ENCODE measurements around the gene RMND5B.
"Not testable (repeated sequence)": the region's sequence is repeated elsewhere in the genome, so short reads cannot be mapped to it uniquely, and the experiment has no call there.

The RMND5B gene, protein sequence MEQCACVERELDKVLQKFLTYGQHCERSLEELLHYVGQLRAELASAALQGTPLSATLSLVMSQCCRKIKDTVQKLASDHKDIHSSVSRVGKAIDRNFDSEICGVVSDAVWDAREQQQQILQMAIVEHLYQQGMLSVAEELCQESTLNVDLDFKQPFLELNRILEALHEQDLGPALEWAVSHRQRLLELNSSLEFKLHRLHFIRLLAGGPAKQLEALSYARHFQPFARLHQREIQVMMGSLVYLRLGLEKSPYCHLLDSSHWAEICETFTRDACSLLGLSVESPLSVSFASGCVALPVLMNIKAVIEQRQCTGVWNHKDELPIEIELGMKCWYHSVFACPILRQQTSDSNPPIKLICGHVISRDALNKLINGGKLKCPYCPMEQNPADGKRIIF

DNA sequence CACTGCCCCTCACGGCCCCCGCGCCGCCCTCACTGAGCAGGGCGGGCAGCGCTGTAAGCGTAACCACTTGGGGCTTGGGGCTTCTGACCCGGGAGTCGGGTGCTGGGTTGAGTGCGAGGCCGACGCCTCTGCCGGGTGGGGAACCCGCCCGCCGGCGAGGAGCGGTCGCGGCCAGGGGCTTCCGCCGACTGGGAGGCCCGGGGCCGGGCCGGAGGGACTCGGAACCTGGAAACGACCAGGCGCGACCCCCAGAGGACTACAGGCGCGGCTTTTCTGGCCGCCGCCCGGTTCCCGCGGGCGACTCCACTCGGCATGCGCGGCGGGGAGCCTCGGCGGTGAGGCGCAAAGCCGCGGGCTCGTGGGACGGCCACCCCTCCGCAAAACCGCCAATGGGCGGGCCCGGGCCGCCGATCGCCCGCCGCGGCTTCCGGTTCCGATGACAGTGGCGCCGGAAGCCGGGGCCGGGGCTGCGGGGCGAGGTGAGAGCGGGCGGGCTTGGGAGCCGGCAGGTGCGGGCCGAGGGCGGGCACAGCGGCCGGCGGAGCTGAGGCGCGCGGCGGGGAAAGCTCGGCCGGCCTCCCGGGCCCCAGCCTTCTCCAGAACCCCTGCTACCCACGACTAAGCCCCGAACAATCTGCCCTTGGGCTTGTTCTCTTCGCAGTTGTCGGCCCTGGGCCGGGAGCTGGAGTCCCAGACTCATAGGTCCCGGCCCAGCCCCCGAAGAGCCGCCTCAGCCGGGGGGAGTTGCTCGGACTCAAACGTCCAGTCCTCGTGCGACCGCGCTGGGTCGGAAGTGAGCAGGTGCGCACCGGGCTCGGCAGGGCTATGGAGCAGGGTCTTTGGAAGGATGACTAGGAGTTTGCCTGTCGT lies at the start of gene RMND5B:
RMND5B (plus strand) TSS at position 439 of the 870 bp plus-strand sequence. CDS start 7,106 bp downstream, outside the sequence.
- peak; percentile 75 for DNase-seq (ENCODE audit: low read depth, low spot score)
- TF ChIP-seq CTCF (IDR thresholded peaks at IDR 0.05; ENCODE audit: low read depth, low read length), result no peak
- in situ Hi-C loops (cut with HindIII; ENCODE audit: low sequenced_read_pairs), result no loop called here
- H3K4me3 ChIP-seq (ENCODE audit: low read depth, low read length), result peak within 1 kb of the TSS; percentile 81

DNA sequence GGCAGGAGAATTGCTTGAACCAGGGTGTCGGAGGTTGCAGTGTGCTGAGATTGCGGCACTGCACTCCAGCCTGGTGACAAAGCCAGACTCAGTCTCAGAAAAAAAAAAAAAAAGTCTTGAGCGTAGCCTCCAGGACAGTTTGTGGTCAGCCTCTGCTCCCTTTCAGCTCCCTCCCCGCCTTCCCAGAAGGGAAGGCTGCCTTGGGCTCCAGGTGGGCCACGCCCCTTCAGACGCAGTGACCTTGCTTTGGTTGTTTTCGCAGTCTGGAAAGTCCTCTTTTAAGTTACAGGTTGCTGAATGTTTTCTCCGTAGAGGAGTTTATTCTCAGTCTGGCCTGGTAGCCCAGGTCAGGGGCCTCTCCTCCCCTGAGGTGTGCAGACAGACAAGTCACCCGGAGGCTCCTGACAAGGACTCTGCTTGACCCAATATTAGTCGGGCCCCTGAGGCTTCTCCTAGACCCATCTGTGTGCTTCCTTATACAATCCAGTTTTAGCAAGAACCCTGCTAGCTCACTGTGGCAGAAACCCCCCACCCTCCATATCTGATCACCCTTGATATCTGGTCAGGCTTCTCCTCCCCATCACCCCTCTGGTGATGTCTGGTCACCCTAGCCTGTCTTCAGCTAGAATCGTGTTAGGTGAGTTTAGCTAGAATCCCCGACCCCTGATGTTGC lies 49.1 kb upstream of the RMND5B start:
- in situ Hi-C loops (cut with HindIII; ENCODE audit: low sequenced_read_pairs), result no loop called here
- TF ChIP-seq CTCF (IDR thresholded peaks at IDR 0.05; ENCODE audit: low read depth, low read length), result no peak
- DNase-seq (ENCODE audit: low read depth, low spot score), result no peak
- no peak overlapping the region for H3K4me3 ChIP-seq (ENCODE audit: low read depth, low read length)

- no peak for TF ChIP-seq CTCF (IDR thresholded peaks at IDR 0.05; ENCODE audit: low read depth, low read length)
- DNase-seq (ENCODE audit: low read depth, low spot score), result no peak
- in situ Hi-C loops (cut with HindIII; ENCODE audit: low sequenced_read_pairs), result no loop called here
Measured at GRCh38 chr5:178083922-178084321, 46.9 kb upstream of the RMND5B start.

GRCh38 chr5:178085316-178085715 lies 45.5 kb upstream of the RMND5B start:
- in situ Hi-C loops (cut with HindIII; ENCODE audit: low sequenced_read_pairs), result no loop called here
- DNase-seq (ENCODE audit: low read depth, low spot score), result no peak
- no peak for TF ChIP-seq CTCF (IDR thresholded peaks at IDR 0.05; ENCODE audit: low read depth, low read length)
- H3K4me3 ChIP-seq (ENCODE audit: low read depth, low read length), result no peak overlapping the region

More at GRCh38 chr5:178083922-178084321, 46.9 kb upstream of the RMND5B start:
- H3K4me3 ChIP-seq (ENCODE audit: low read depth, low read length), result no peak overlapping the region

DNA sequence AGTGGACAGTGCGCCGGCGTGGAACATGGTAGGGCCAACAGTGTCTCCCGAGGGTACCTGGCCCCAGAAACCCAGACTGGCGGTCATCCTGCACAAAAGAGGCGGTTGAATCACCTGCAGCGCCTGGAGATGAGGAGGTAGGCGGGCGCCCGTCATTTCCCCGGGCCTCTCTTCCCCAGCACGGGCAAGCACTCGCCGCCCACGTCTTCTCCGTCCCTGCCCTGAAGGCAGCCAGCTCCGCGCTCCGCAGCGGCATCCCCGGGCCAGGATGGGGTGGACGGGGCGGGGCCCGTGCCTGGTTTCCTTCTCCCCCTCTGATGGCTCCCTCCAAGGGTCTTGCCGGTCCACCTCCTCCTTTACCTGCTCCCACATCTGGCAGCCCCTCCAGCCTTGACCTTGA lies 44.5 kb upstream of the RMND5B start:
- in situ Hi-C loops (cut with HindIII; ENCODE audit: low sequenced_read_pairs), result no loop called here
- no peak overlapping the region for H3K4me3 ChIP-seq (ENCODE audit: low read depth, low read length)
- no peak for TF ChIP-seq CTCF (IDR thresholded peaks at IDR 0.05; ENCODE audit: low read depth, low read length)
- DNase-seq (ENCODE audit: low read depth, low spot score), result no peak

DNA sequence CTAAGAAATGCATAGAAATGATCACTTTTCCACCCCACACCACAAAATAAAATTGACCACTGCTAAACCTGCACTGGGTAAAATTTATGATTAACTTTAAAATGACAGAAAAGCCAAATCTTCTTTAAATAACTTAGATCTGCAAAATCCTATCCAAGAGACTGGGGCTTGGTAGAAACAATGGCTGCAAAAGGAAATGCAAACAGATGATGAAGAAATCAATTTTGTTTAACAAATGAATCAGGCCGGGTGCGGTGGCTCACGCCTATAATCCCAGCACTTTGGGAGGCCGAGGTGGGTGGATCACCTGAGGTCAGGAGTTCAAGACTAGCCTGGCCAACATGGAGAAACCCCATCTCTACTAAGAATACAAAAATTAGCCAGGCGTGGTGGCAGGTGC lies 43.6 kb upstream of the RMND5B start:
- DNase-seq (ENCODE audit: low read depth, low spot score); in situ Hi-C loops (cut with HindIII; ENCODE audit: low sequenced_read_pairs); H3K4me3 ChIP-seq (ENCODE audit: low read depth, low read length): not testable (repeated sequence)

Data from astrocyte of the spinal cord (primary cell).